OCI-LY1 (cell line): ENCODE data around the gene TCHP.
"Not testable (repeated sequence)": the region's sequence is repeated elsewhere in the genome, so short reads cannot be mapped to it uniquely, and the experiment has no call there.

Experiments used
- H2AFZ ChIP-seq: fragments of 200-600 bp; sonication (generic), shearing (Covaris generic); 2 replicates; pipeline ENCODE4 v1.6.0; 2014; ENCODE audit warnings: antibody characterized with exemption, mild to moderate bottlenecking, low read length
- H3F3A ChIP-seq: fragments of 200-600 bp; sonication (generic), shearing (Covaris generic); 2 replicates; pipeline ENCODE4 v1.6.0; 2014; ENCODE audit warnings: mild to moderate bottlenecking, antibody characterized with exemption, low read length, moderate library complexity; ENCODE audit not compliant: insufficient read depth
- H3K27ac ChIP-seq: fragments of 200-600 bp; sonication (generic); 2 replicates; pipeline ENCODE4 v1.5.1; 2014; ENCODE audit warnings: low read length, mixed run types, mild to moderate bottlenecking, low read depth; ENCODE audit not compliant: poor library complexity, severe bottlenecking
- H3K27me3 ChIP-seq: fragments of 200-600 bp; sonication (generic); 2 replicates; pipeline ENCODE4 v1.6.0; 2014; ENCODE audit warnings: antibody characterized with exemption, mild to moderate bottlenecking, low read length, moderate library complexity; ENCODE audit not compliant: insufficient read depth
- H3K36me3 ChIP-seq: fragments of 200-600 bp; sonication (generic); 2 replicates; pipeline ENCODE4 v1.6.1; 2014; ENCODE audit warnings: mild to moderate bottlenecking, antibody characterized with exemption, low read length, moderate library complexity, mixed read lengths; ENCODE audit not compliant: insufficient read depth
- H3K4me1 ChIP-seq: fragments of 200-600 bp; sonication (generic); 2 replicates; pipeline ENCODE4 v1.5.1; 2014; ENCODE audit warnings: mild to moderate bottlenecking, low read length, moderate library complexity; ENCODE audit not compliant: insufficient read depth, severe bottlenecking
- H3K4me2 ChIP-seq: fragments of 200-600 bp; sonication (generic), shearing (Covaris generic); 2 replicates; pipeline ENCODE4 v1.6.1; 2014; ENCODE audit warnings: low read length
- H3K4me3 ChIP-seq: fragments of 200-600 bp; sonication (generic); 2 replicates; pipeline ENCODE4 v1.5.1; 2014; ENCODE audit warnings: low read length, low read depth, mild to moderate bottlenecking, mixed read lengths; ENCODE audit not compliant: poor library complexity, severe bottlenecking
- H3K79me2 ChIP-seq: fragments of 200-600 bp; shearing (Covaris generic); 2 replicates; pipeline ENCODE4 v1.6.1; 2016; ENCODE audit warnings: mixed run types, low read length, mixed read lengths; ENCODE audit not compliant: insufficient read depth
- H3K9ac ChIP-seq: fragments of 200-600 bp; sonication (generic), shearing (Covaris generic); 2 replicates; pipeline ENCODE4 v1.6.1; 2014; ENCODE audit warnings: mild to moderate bottlenecking, low read length, mixed read lengths
- H3K9me2 ChIP-seq: fragments of 200-600 bp; sonication (generic), shearing (Covaris generic); 2 replicates; pipeline ENCODE4 v1.6.1; 2014; ENCODE audit warnings: low read depth, mild to moderate bottlenecking, low read length, mixed read lengths
- H3K9me3 ChIP-seq: fragments of 200-600 bp; shearing (Covaris generic); 2 replicates; pipeline ENCODE4 v1.6.1; 2014; ENCODE audit warnings: low read length, mixed read lengths
- H4K20me1 ChIP-seq: fragments of 200-600 bp; sonication (generic), shearing (Covaris generic); 2 replicates; pipeline ENCODE4 v1.6.0; 2016; ENCODE audit warnings: mild to moderate bottlenecking, low read length; ENCODE audit not compliant: insufficient read depth
- EZH2 ChIP-seq: fragments of 200-600 bp; sonication (generic), shearing (Covaris generic); IDR thresholded peaks from 2 replicates; pipeline ENCODE4 v1.8.0; 2017; ENCODE audit warnings: borderline replicate concordance, mixed run types, mild to moderate bottlenecking, antibody characterized with exemption, low read length, moderate library complexity, mixed read lengths
- TF ChIP-seq, protein P1 (sequence below): fragments of 200-600 bp; sonication (generic), shearing (Covaris generic); IDR thresholded peaks from 2 replicates; pipeline ENCODE4 v1.5.1; 2017; ENCODE audit warnings: mild to moderate bottlenecking, antibody characterized with exemption, low read length, moderate library complexity, mixed read lengths

Gene TCHP

DNA sequence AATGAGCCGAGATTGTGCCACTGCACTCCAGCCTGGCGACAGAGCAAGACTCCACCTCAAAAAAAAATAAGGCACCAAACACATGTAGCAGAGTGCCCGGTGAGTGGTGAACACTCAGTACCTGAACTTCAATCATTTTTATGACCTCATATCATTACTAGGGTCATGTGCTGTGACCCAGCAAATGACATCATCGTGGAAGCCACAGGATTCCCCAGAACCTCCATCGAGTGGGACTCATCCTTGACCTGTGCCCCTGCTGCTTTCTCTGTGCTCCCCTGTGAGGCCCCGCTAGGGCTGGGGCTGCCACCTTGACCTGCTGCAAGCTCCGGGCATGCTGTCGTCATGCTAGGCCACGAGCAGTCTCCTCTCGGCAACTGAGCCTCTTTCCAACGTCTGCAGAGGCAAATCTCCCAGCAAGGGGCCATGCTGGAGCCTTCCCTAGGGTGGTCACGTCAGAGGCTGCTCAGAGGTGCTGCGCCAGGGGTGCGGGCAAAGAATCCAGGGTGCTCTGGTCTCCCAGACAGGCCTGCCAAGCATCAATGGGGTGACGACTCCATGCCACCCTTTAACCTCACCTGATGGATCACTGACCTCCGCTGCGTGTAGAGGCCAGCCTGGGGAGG, 38.3 kb upstream of the TCHP start:
- TF ChIP-seq, protein P1, sequence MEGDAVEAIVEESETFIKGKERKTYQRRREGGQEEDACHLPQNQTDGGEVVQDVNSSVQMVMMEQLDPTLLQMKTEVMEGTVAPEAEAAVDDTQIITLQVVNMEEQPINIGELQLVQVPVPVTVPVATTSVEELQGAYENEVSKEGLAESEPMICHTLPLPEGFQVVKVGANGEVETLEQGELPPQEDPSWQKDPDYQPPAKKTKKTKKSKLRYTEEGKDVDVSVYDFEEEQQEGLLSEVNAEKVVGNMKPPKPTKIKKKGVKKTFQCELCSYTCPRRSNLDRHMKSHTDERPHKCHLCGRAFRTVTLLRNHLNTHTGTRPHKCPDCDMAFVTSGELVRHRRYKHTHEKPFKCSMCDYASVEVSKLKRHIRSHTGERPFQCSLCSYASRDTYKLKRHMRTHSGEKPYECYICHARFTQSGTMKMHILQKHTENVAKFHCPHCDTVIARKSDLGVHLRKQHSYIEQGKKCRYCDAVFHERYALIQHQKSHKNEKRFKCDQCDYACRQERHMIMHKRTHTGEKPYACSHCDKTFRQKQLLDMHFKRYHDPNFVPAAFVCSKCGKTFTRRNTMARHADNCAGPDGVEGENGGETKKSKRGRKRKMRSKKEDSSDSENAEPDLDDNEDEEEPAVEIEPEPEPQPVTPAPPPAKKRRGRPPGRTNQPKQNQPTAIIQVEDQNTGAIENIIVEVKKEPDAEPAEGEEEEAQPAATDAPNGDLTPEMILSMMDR = no peak
- no peak for TF ChIP-seq EZH2
- Histone ChIP-seq H3K79me2 (no peaks in the 10 kb centered on the region), H3K4me3 (no peak overlapping the region), H2AFZ (no peak overlapping the region), H3K36me3 (no peaks in the 10 kb centered on the region), H3K4me2 (no peak overlapping the region), H3K27ac (no peak overlapping the region), H4K20me1 (no peaks in the 10 kb centered on the region), H3K9me2 (no peaks in the 10 kb centered on the region), H3K4me1 (peaks cover 5% of the 10 kb centered on the region), H3K27me3 (no peaks in the 10 kb centered on the region), H3K9ac (no peak overlapping the region), H3K9me3 (no peaks in the 10 kb centered on the region), H3F3A (no peaks in the 10 kb centered on the region)

DNA sequence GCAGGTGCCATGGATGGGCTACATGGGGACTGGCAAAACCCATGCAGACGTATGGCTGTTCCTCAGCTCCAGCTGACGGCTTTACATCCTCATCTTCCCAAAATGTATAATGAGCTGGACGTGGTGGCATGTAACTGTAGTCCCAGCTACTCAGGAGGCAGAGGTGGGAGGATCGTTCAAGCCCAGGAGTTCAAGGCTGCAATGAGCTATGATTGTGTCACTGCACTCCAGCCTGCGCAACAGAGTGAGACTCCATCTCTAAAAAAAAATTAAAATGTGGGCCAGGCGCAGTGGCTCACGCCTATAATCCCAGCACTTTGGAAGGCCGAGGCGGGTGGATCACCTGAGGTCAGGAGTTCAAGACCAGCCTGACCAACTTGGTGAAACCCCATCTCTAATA, 37.6 kb upstream of the TCHP start:
- not testable (repeated sequence) for H3K79me2 ChIP-seq, H3K9me2 ChIP-seq, H3K27ac ChIP-seq, H3K27me3 ChIP-seq, H4K20me1 ChIP-seq, H3K36me3 ChIP-seq, H2AFZ ChIP-seq, H3K9ac ChIP-seq, H3K9me3 ChIP-seq, H3K4me3 ChIP-seq, H3K4me1 ChIP-seq, H3K4me2 ChIP-seq, H3F3A ChIP-seq

DNA sequence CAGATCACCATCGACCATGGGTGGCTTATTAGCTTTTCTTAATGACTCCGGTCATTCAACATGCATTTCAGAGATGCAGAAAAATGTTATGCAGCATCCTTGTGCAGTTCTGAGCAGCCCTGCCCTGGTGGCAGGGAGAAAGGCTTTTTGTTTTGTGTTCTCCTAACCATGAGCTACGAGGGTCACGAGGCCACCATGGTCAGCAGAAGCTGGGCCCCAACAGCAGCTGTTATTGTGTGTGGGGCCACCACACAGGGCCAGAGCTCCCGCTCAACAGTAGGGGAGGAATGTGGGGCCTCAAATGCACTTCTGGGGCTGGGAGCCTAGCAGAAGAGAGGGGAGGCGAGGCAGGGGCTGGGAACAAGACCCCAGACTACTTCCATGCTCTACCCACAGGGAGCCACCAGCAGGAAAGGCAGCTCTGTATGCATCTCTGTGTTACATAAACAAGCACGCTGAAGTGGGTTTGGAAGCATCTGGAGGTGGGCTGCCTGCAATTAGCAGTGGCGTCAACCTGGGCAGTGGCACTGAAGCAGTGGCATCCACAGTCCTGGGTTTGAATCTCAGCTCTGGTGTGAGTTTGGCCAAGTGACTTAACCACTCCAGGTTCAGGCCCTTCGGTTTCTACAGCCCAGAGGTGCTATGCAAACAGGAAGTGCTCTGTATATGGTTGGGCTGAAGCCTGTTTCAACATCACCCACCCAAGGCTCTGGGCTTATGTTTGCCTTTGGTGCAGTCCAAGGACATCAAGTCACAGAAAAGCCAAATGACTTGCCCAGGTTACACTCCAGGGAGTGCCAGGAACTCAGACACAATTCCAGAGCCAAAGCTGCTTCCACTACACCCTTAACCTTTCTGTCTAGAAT, 36.0 kb upstream of the TCHP start:
- no peaks in the 10 kb centered on the region for H3K36me3 ChIP-seq
- no peak overlapping the region for H3K9ac ChIP-seq
- no peaks in the 10 kb centered on the region for H3K9me3 ChIP-seq
- H3K4me1 ChIP-seq = peaks cover 5% of the 10 kb centered on the region
- no peaks in the 10 kb centered on the region for H3F3A ChIP-seq
- H3K27me3 ChIP-seq = no peaks in the 10 kb centered on the region
- no peak overlapping the region for H2AFZ ChIP-seq
- H3K9me2 ChIP-seq = no peaks in the 10 kb centered on the region
- H3K79me2 ChIP-seq = no peaks in the 10 kb centered on the region
- no peaks in the 10 kb centered on the region for H4K20me1 ChIP-seq
- H3K27ac ChIP-seq = no peak overlapping the region
- H3K4me2 ChIP-seq = no peak overlapping the region
- TF ChIP-seq EZH2 = no peak
- TF ChIP-seq, protein P1 = no peak
- no peak overlapping the region for H3K4me3 ChIP-seq

DNA sequence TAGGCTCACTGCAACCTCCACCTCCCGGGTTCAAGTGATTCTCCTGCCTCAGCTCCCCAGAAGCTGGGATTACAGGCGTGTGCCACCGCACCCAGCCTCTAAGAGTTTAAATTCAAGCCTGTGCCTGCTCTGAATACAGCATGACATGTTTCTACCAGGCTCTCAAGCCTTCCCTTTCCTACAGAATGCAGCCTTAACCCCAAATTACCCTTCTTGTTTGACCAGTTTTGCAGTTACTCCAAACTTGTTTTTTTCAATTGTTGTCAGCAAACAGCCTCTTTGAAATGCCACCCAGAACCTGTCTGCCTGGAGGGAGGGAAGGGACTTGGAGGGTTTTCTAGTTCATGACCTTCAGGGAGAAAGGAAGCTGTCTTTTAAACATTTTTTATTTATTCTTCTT, 35.2 kb upstream of the TCHP start:
- Histone ChIP-seq H3K4me3 (no peak overlapping the region), H3K27ac (no peak overlapping the region), H3K4me2 (no peak overlapping the region), H2AFZ (no peak overlapping the region), H3K36me3 (no peaks in the 10 kb centered on the region), H3K9me2 (no peaks in the 10 kb centered on the region), H3K4me1 (peaks cover 5% of the 10 kb centered on the region), H3K9me3 (no peaks in the 10 kb centered on the region), H4K20me1 (no peaks in the 10 kb centered on the region), H3F3A (no peaks in the 10 kb centered on the region), H3K79me2 (no peaks in the 10 kb centered on the region), H3K27me3 (no peaks in the 10 kb centered on the region), H3K9ac (no peak overlapping the region)
- TF ChIP-seq EZH2 = no peak
- TF ChIP-seq, protein P1 = no peak
